ENCODE measurements around the gene IL20.

- TF ChIP-seq POLR2A (IDR thresholded peaks at IDR 0.05) (no peak), POLR2AphosphoS5 (IDR thresholded peaks at IDR 0.05) (no peak)
These were observed 14.9 kb downstream of the IL20 start for GRCh38 chr1:206880314-206880713.
